H9 (cell line): ENCODE results near the gene FCRL3. TPM values are rescaled to one million over a fixed set of nuclear protein-coding genes. Genes with fewer than 3 reads are reported as not detected.
A peak's percentile ranks its signal among the peaks of the same experiment; 100 is the strongest.

Experiments used
- DNase-seq: peaks from one replicate; pipeline ENCODE4 v3.0.0-alpha.2; 2017
- H2AFZ ChIP-seq: one replicate; pipeline ENCODE4 v1.6.1; 2013; ENCODE audit warnings: mild to moderate bottlenecking, low read length, control low read depth, moderate library complexity
- H2AK5ac ChIP-seq: 2 replicates; pipeline ENCODE4 v1.6.1; 2013; ENCODE audit warnings: low read length, control low read depth, mixed read lengths; ENCODE audit not compliant: insufficient read length
- H2BK120ac ChIP-seq: one replicate; pipeline ENCODE4 v1.6.1; 2013; ENCODE audit warnings: low read depth, mild to moderate bottlenecking, low read length, control low read depth, inconsistent platforms; ENCODE audit not compliant: poor library complexity, severe bottlenecking
- H2BK12ac ChIP-seq: 2 replicates; pipeline ENCODE4 v1.6.1; 2013; ENCODE audit warnings: low read length, control low read depth, mixed read lengths, low read depth; ENCODE audit not compliant: insufficient read length
- H2BK15ac ChIP-seq: 2 replicates; pipeline ENCODE4 v1.6.1; 2013; ENCODE audit warnings: low read depth, low read length, control low read depth
- H2BK20ac ChIP-seq: one replicate; pipeline ENCODE4 v1.6.1; 2013; ENCODE audit warnings: low read depth, mild to moderate bottlenecking, low read length, control low read depth, inconsistent platforms; ENCODE audit not compliant: poor library complexity, severe bottlenecking
- H2BK5ac ChIP-seq: 2 replicates; pipeline ENCODE4 v1.6.1; 2013; ENCODE audit warnings: low read length, control low read depth, mixed read lengths; ENCODE audit not compliant: insufficient read length
- H3K14ac ChIP-seq: 2 replicates; pipeline ENCODE4 v1.6.1; 2013; ENCODE audit warnings: low read length, control low read depth; ENCODE audit not compliant: insufficient read depth
- H3K18ac ChIP-seq: 2 replicates; pipeline ENCODE4 v1.6.1; 2013; ENCODE audit warnings: low read depth, mild to moderate bottlenecking, mixed read lengths, low read length, control low read depth; ENCODE audit not compliant: insufficient read length
- H3K23ac ChIP-seq: 2 replicates; pipeline ENCODE4 v1.6.1; 2013; ENCODE audit warnings: low read length, control low read depth, mixed read lengths, low read depth; ENCODE audit not compliant: insufficient read length
- H3K23me2 ChIP-seq: 2 replicates; pipeline ENCODE4 v1.6.1; 2013; ENCODE audit warnings: low read depth, mild to moderate bottlenecking, mixed read lengths, low read length, control low read depth; ENCODE audit not compliant: insufficient read length, poor library complexity, severe bottlenecking
- H3K27ac ChIP-seq: 2 replicates; pipeline ENCODE4 v1.5.1; 2013; ENCODE audit warnings: low read length, control low read depth, mixed read lengths, low read depth; ENCODE audit not compliant: insufficient read length
- H3K27me3 ChIP-seq: 2 replicates; pipeline ENCODE4 v1.6.1; 2013; ENCODE audit warnings: low read length, control low read depth, inconsistent platforms; ENCODE audit not compliant: insufficient read depth
- H3K4ac ChIP-seq: 2 replicates; pipeline ENCODE4 v1.6.1; 2013; ENCODE audit warnings: low read depth, mild to moderate bottlenecking, control low read depth, inconsistent platforms, low read length, moderate library complexity
- H3K4me1 ChIP-seq: 2 replicates; pipeline ENCODE4 v1.6.1; 2013; ENCODE audit warnings: low read length, control low read depth, inconsistent platforms; ENCODE audit not compliant: insufficient read depth
- H3K4me2 ChIP-seq: 2 replicates; pipeline ENCODE4 v1.6.1; 2013; ENCODE audit warnings: low read length, control low read depth, mixed read lengths; ENCODE audit not compliant: insufficient read length, insufficient read depth
- H3K56ac ChIP-seq: 2 replicates; pipeline ENCODE4 v1.6.1; 2013; ENCODE audit warnings: low read depth, mild to moderate bottlenecking, mixed read lengths, low read length, control low read depth; ENCODE audit not compliant: insufficient read length
- H3K79me1 ChIP-seq: 2 replicates; pipeline ENCODE4 v1.6.1; 2013; ENCODE audit warnings: low read depth, mild to moderate bottlenecking, moderate library complexity, low read length, control low read depth, inconsistent platforms; ENCODE audit not compliant: insufficient read depth, poor library complexity, severe bottlenecking
- H3K79me2 ChIP-seq: 2 replicates; pipeline ENCODE4 v1.6.1; 2013; ENCODE audit warnings: low read length, control low read depth, inconsistent platforms; ENCODE audit not compliant: insufficient read depth
- H3K9ac ChIP-seq: 2 replicates; pipeline ENCODE4 v1.6.1; 2013; ENCODE audit warnings: low read length, control low read depth, mixed read lengths; ENCODE audit not compliant: insufficient read length; ENCODE audit errors: extremely low read depth
- H3K9me3 ChIP-seq: one replicate; pipeline ENCODE4 v1.6.1; 2013; ENCODE audit warnings: low read depth, low read length, inconsistent platforms; ENCODE audit not compliant: control insufficient read depth
- H3T11ph ChIP-seq: one replicate; pipeline ENCODE4 v1.6.1; 2013; ENCODE audit warnings: mild to moderate bottlenecking, low read length, control low read depth, inconsistent platforms
- H4K20me1 ChIP-seq: one replicate; pipeline ENCODE4 v1.6.1; 2013; ENCODE audit not compliant: control insufficient read depth, insufficient read length, insufficient read depth
- H4K5ac ChIP-seq: 2 replicates; pipeline ENCODE4 v1.6.1; 2013; ENCODE audit warnings: low read depth, mild to moderate bottlenecking, mixed read lengths, low read length, control low read depth; ENCODE audit not compliant: insufficient read length
- H4K8ac ChIP-seq: replicated peaks from 2 replicates; pipeline ENCODE4 v1.6.1; 2013; ENCODE audit warnings: low read length, control low read depth, mixed read lengths, low read depth; ENCODE audit not compliant: insufficient read length
- H4K91ac ChIP-seq: 2 replicates; pipeline ENCODE4 v1.6.1; 2013; ENCODE audit warnings: low read depth, mild to moderate bottlenecking, moderate library complexity, mixed read lengths, low read length, control low read depth; ENCODE audit not compliant: insufficient read length
- H3K27ac Mint-ChIP-seq, 3 experiments: 2 replicates in 2 of 3; 3 replicates in 1 of 3; pipeline ENCODE4 v1.8.0; 2020 to 2021; ENCODE audit warnings: mixed read lengths in 3 of 3, mild to moderate bottlenecking in 1 of 3, moderate library complexity in 1 of 3
- H3K27me3 Mint-ChIP-seq: 2 replicates; pipeline ENCODE4 v1.8.0; 2021; ENCODE audit warnings: low read depth, mild to moderate bottlenecking, moderate library complexity, mixed read lengths
- H3K36me3 Mint-ChIP-seq, 3 experiments: 2 replicates in 2 of 3; 3 replicates in 1 of 3; pipeline ENCODE4 v1.8.0; 2020 to 2021; ENCODE audit warnings: low read depth in 3 of 3, mixed read lengths in 3 of 3; ENCODE audit not compliant: insufficient read depth in 1 of 3
- H3K4me1 Mint-ChIP-seq, 2 experiments: 2 replicates each; pipeline ENCODE4 v1.8.0; 2020; ENCODE audit warnings: mixed read lengths in 2 of 2
- H3K4me3 Mint-ChIP-seq, 2 experiments: 2 replicates in 1 of 2; 3 replicates in 1 of 2; pipeline ENCODE4 v1.8.0; 2020 to 2021; ENCODE audit warnings: mild to moderate bottlenecking in 2 of 2, mixed read lengths in 2 of 2, moderate library complexity in 1 of 2
- H3K9me3 Mint-ChIP-seq, 2 experiments: 2 replicates in 1 of 2; 3 replicates in 1 of 2; pipeline ENCODE4 v1.8.0; 2020; ENCODE audit warnings: mild to moderate bottlenecking in 2 of 2, mixed read lengths in 2 of 2, moderate library complexity in 1 of 2
- CTCF ChIP-seq: fragments of 200-600 bp; sonication (generic); conservative IDR thresholded peaks from 3 replicates; pipeline ENCODE4 v1.8.0; 2021; ENCODE audit warnings: antibody characterized with exemption, mild to moderate bottlenecking
- WGBS: extraction: QIAGEN DNeasy Blood & Tissue Kit; methylation state at CpG from one replicate; pipeline ENCODE4 v1.1.7; 2013; ENCODE audit warnings: missing lambda C conversion rate, low lambda C conversion rate, mixed read lengths; ENCODE audit not compliant: insufficient read length; ENCODE audit errors: extremely low coverage; 5-methylcytosine and 5-hydroxymethylcytosine counted together
- total RNA-seq: library from RNA; stranded (reverse); gene quantifications from 2 replicates; pipeline ENCODE4 v1.2.1, GENCODE V29; 2021

The FCRL3 gene
- total RNA-seq, 1 experiment from 2014 or later = not detected

- Histone ChIP-seq H3K4me1 (no peaks in the 10 kb centered on the region), H4K91ac (no peak overlapping the region), H3K23ac (no peak overlapping the region), H2BK12ac (no peak overlapping the region), H3K9me3 (no peaks in the 10 kb centered on the region), H3K27ac (no peak overlapping the region), H3K56ac (no peak overlapping the region), H3K4me2 (no peak overlapping the region), H3K9ac (no peak overlapping the region), H2AK5ac (no peak overlapping the region), H3K18ac (no peak overlapping the region), H3K79me1 (no peaks in the 10 kb centered on the region), H4K8ac (no peak overlapping the region), H2AFZ (peak overlapping the region; percentile 8), H3T11ph (no peak overlapping the region), H2BK5ac (no peak overlapping the region), H4K20me1 (no peaks in the 10 kb centered on the region), H3K79me2 (no peaks in the 10 kb centered on the region), H2BK15ac (no peak overlapping the region), H4K5ac (no peak overlapping the region), H2BK120ac (no peak overlapping the region), H3K4ac (no peak overlapping the region), H3K14ac (no peak overlapping the region), H3K27me3 (no peaks in the 10 kb centered on the region), H2BK20ac (no peak overlapping the region), H3K23me2 (no peaks in the 10 kb centered on the region)
- Mint-ChIP-seq H3K9me3 (0 out of 5 replicates have a peak, but pooled peaks cover 0 to under 1% of the 10 kb centered on the region in 2 experiments), H3K4me1 (no peaks in the 10 kb centered on the region), H3K36me3 (no peaks in the 10 kb centered on the region), H3K27me3 (no peaks in the 10 kb centered on the region; the same call in 1 of the 2 replicates), H3K4me3 (no peak overlapping the region), H3K27ac (no peak overlapping the region)
- no peak for TF ChIP-seq CTCF
- DNase-seq = no peak
- WGBS = no CpG with 5 or more reads among the region's 3 CpGs
Observed at GRCh38 chr1:157659576-157660247, 40.9 kb downstream of the FCRL3 start.
